Measurements from ENCODE around the gene TMCO6. TPM values are rescaled to one million over a fixed set of nuclear protein-coding genes. Genes with fewer than 3 reads are reported as not detected.
"Not testable (repeated sequence)": the region's sequence is repeated elsewhere in the genome, so short reads cannot be mapped to it uniquely, and the experiment has no call there.

TMCO6 gene
- total RNA-seq, 2 experiments from 2014 or later = 39.2 to 43.7 TPM

GRCh38 chr5:140671035-140671434 lies 31.8 kb downstream of the TMCO6 start:
- not testable (repeated sequence) for DNase-seq; H3K27ac Mint-ChIP-seq; H3K4me3 Mint-ChIP-seq; H3K27me3 Mint-ChIP-seq; H3K9me3 Mint-ChIP-seq; ATAC-seq (ENCODE audit: low read depth)
- peaks cover 24% of the 10 kb centered on the region for H3K36me3 Mint-ChIP-seq
- POLR2A ChIA-PET = interaction anchor here (0.5 to 1.5 kb wide), 2 partner anchors 20 to 163 kb away, joined by 3 to 4 read pairs; partner anchors contain the start of genes HARS1 and HARS2
- H3K4me1 Mint-ChIP-seq = peaks cover 19% of the 10 kb centered on the region

GRCh38 chr5:140671472-140672125 lies 32.3 kb downstream of the TMCO6 start:
- Mint-ChIP-seq H3K4me3 (no peak overlapping the region), H3K9me3 (no peaks in the 10 kb centered on the region), H3K4me1 (peaks cover 15% of the 10 kb centered on the region), H3K27me3 (no peaks in the 10 kb centered on the region), H3K27ac (no peak overlapping the region), H3K36me3 (peaks cover 20% of the 10 kb centered on the region)
- ATAC-seq (ENCODE audit: low read depth) (no peak), DNase-seq (no peak)
- POLR2A ChIA-PET = interaction anchor here (1.5 to 1.8 kb wide), 2 partner anchors 19 kb away, joined by 3 to 7 read pairs; partner anchors contain the start of genes HARS1 and HARS2

GRCh38 chr5:140672455-140673186 lies 33.4 kb downstream of the TMCO6 start:
- peak; percentile 40 for DNase-seq
- Mint-ChIP-seq H3K4me1 (peaks cover 9% of the 10 kb centered on the region), H3K27ac (no peak overlapping the region), H3K4me3 (no peak overlapping the region), H3K36me3 (peaks cover 18% of the 10 kb centered on the region), H3K9me3 (no peaks in the 10 kb centered on the region), H3K27me3 (no peaks in the 10 kb centered on the region)
- peak; percentile 31 for ATAC-seq (ENCODE audit: low read depth)
- POLR2A ChIA-PET = interaction anchor here (1.8 kb wide), 1 partner anchor 18 kb away, joined by 7 read pairs; the partner anchor contains the start of genes HARS1 and HARS2

- no peak for ATAC-seq (ENCODE audit: low read depth)
- Mint-ChIP-seq H3K4me3 (no peak within 1 kb of the TSS), H3K9me3 (no peaks in the 10 kb centered on the region), H3K27ac (no peak within 1 kb of the TSS), H3K36me3 (peaks cover 14% of the 10 kb centered on the region), H3K27me3 (no peaks in the 10 kb centered on the region), H3K4me1 (peaks cover 13% of the 10 kb centered on the region)
- DNase-seq = no peak
- POLR2A ChIA-PET = interaction anchor here (1.4 to 1.8 kb wide), 2 partner anchors 9 to 17 kb away, joined by 6 to 7 read pairs; partner anchors contain the start of genes HARS1, HARS2 and WDR55
Observed at GRCh38 chr5:140673187-140673976, 34.1 kb downstream of the TMCO6 start, which contains the start of gene DND1. Gene DND1 (minus strand): TSS chr5:140673576. CDS start chr5:140673542, 34 bp downstream.

- H3K27me3 Mint-ChIP-seq = no peaks in the 10 kb centered on the region
- peaks cover 14% of the 10 kb centered on the region for H3K4me1 Mint-ChIP-seq
- DNase-seq (no peak), ATAC-seq (ENCODE audit: low read depth) (peak; percentile 31)
- H3K27ac Mint-ChIP-seq = no peak overlapping the region
- no peaks in the 10 kb centered on the region for H3K9me3 Mint-ChIP-seq
- H3K4me3 Mint-ChIP-seq = no peak overlapping the region
- peaks cover 14% of the 10 kb centered on the region for H3K36me3 Mint-ChIP-seq
- POLR2A ChIA-PET = interaction anchor here (1.4 kb wide), 1 partner anchor 10 kb away, joined by 6 read pairs; the partner anchor contains the start of gene WDR55
Observed at GRCh38 chr5:140674211-140674610, 35.0 kb downstream of the TMCO6 start.

GRCh38 chr5:140674629-140675028 lies 35.4 kb downstream of the TMCO6 start:
- Mint-ChIP-seq H3K27me3 (no peaks in the 10 kb centered on the region), H3K4me3 (no peak overlapping the region), H3K9me3 (no peaks in the 10 kb centered on the region), H3K36me3 (peaks cover 11% of the 10 kb centered on the region), H3K4me1 (peaks cover 14% of the 10 kb centered on the region), H3K27ac (no peak overlapping the region)
- DNase-seq = no peak
- POLR2A ChIA-PET = interaction anchor here (1.4 kb wide), 1 partner anchor 10 kb away, joined by 6 read pairs; the partner anchor contains the start of gene WDR55
- ATAC-seq (ENCODE audit: low read depth) = no peak

- H3K27ac Mint-ChIP-seq = peak overlapping the region; percentile 75
- ATAC-seq (ENCODE audit: low read depth) (no peak), DNase-seq (no peak)
- H3K4me1 Mint-ChIP-seq = peaks cover 16% of the 10 kb centered on the region
- peaks cover 12% of the 10 kb centered on the region for H3K36me3 Mint-ChIP-seq
- no peak overlapping the region for H3K4me3 Mint-ChIP-seq
- POLR2A ChIA-PET = interaction anchor here (1.1 to 1.6 kb wide), 3 partner anchors 13 to 23 kb away, joined by 4 read pairs; partner anchors contain the start of genes HARS1, HARS2, WDR55 and ZMAT2
- H3K27me3 Mint-ChIP-seq = no peaks in the 10 kb centered on the region
- H3K9me3 Mint-ChIP-seq = no peaks in the 10 kb centered on the region
Observed at GRCh38 chr5:140677947-140678346, 38.7 kb downstream of the TMCO6 start.

GRCh38 chr5:140678993-140679392 lies 39.7 kb downstream of the TMCO6 start:
- ATAC-seq (ENCODE audit: low read depth) = no peak
- Mint-ChIP-seq H3K4me1 (peaks cover 16% of the 10 kb centered on the region), H3K27ac (no peak overlapping the region), H3K27me3 (no peaks in the 10 kb centered on the region), H3K9me3 (no peaks in the 10 kb centered on the region), H3K36me3 (peaks cover 16% of the 10 kb centered on the region), H3K4me3 (no peak overlapping the region)
- POLR2A ChIA-PET = interaction anchor here (1.2 to 1.5 kb wide), 2 partner anchors 12 to 14 kb away, joined by 4 to 5 read pairs; partner anchors contain the start of genes HARS1, HARS2 and WDR55
- no peak for DNase-seq

- DNase-seq = no peak
- no peak for ATAC-seq (ENCODE audit: low read depth)
- peak overlapping the region; percentile 97 for H3K4me3 Mint-ChIP-seq
- peak overlapping the region; percentile 96 for H3K27ac Mint-ChIP-seq
- H3K27me3 Mint-ChIP-seq = no peaks in the 10 kb centered on the region
- peaks cover 35% of the 10 kb centered on the region for H3K4me1 Mint-ChIP-seq
- POLR2A ChIA-PET = interaction anchor here (0.7 to 2.2 kb wide), 16 partner anchors 9 to 289 kb away, joined by 3 to 25 read pairs (median 4); partner anchors contain the start of genes APBB3, DND1, EIF4EBP3 and IK
- H3K36me3 Mint-ChIP-seq = peaks cover 16% of the 10 kb centered on the region
- no peaks in the 10 kb centered on the region for H3K9me3 Mint-ChIP-seq
Observed at GRCh38 chr5:140690376-140690932, 51.2 kb downstream of the TMCO6 start.

- peaks cover 35% of the 10 kb centered on the region for H3K4me1 Mint-ChIP-seq
- peak within 1 kb of the TSS; percentile 97 for H3K4me3 Mint-ChIP-seq
- DNase-seq (peak; percentile 78), ATAC-seq (ENCODE audit: low read depth) (peak; percentile 93)
- POLR2A ChIA-PET = interaction anchor here (0.6 to 2.2 kb wide), 20 partner anchors 9 to 290 kb away, joined by 3 to 25 read pairs (median 4); partner anchors contain the start of genes APBB3, DND1, EIF4EBP3 and IK
- H3K27ac Mint-ChIP-seq = peak within 1 kb of the TSS; percentile 96
- H3K27me3 Mint-ChIP-seq = no peaks in the 10 kb centered on the region
- H3K9me3 Mint-ChIP-seq = no peaks in the 10 kb centered on the region
- H3K36me3 Mint-ChIP-seq = peaks cover 22% of the 10 kb centered on the region
Observed at GRCh38 chr5:140690941-140691924, 52.0 kb downstream of the TMCO6 start, which contains the start of the genes HARS1 and HARS2. Gene HARS1 (minus strand): TSS chr5:140691370. CDS start chr5:140691304, 66 bp downstream. Gene HARS2 (plus strand): TSS chr5:140691455. CDS start chr5:140691649, 194 bp downstream.

GRCh38 chr5:140694276-140694675 lies 55.0 kb downstream of the TMCO6 start:
- H3K4me1 Mint-ChIP-seq = peaks cover 28% of the 10 kb centered on the region
- no peak overlapping the region for H3K27ac Mint-ChIP-seq
- DNase-seq = no peak
- H3K36me3 Mint-ChIP-seq = peaks cover 34% of the 10 kb centered on the region
- H3K4me3 Mint-ChIP-seq = no peak overlapping the region
- POLR2A ChIA-PET = no interaction called here
- H3K9me3 Mint-ChIP-seq = no peaks in the 10 kb centered on the region
- H3K27me3 Mint-ChIP-seq = no peaks in the 10 kb centered on the region
- no peak for ATAC-seq (ENCODE audit: low read depth)

Measured in activated naive CD8-positive, alpha-beta T cell treated with anti-CD3 and anti-CD28 coated beads, Interleukin-2, amount 10 ng/mL, durations not matched to agents 7 days and 5 days (primary cell).